H1 (cell line): Measurements from ENCODE around the gene FMO5.

Experiments used
- CHD1 ChIP-seq: IDR thresholded peaks from 2 replicates; pipeline ENCODE4 v1.6.1; 2012; ENCODE audit warnings: low read depth, low read length, improper control_type of control experiment
- CTCF ChIP-seq, 3 experiments: IDR thresholded peaks; 1 replicate in 2 of 3; 2 replicates in 1 of 3; pipeline versions ENCODE4 v1.5.1 to v1.6.1; 2011; ENCODE audit warnings: low read length in 3 of 3, mild to moderate bottlenecking in 3 of 3, inconsistent platforms in 2 of 3, low read depth in 1 of 3, moderate library complexity in 1 of 3; ENCODE audit not compliant: insufficient read depth in 1 of 3; ENCODE audit errors: control extremely low read depth in 1 of 3
- EP300 ChIP-seq, 2 experiments: IDR thresholded peaks; 1 replicate in 1 of 2; 2 replicates in 1 of 2; pipeline ENCODE4 v1.6.1; 2011 to 2012; ENCODE audit warnings: low read depth in 2 of 2, low read length in 2 of 2, mild to moderate bottlenecking in 2 of 2, borderline replicate concordance in 1 of 2, inconsistent platforms in 1 of 2, moderate library complexity in 1 of 2
- GABPA ChIP-seq: IDR thresholded peaks from 2 replicates; pipeline ENCODE4 v1.6.1; 2011; ENCODE audit warnings: mild to moderate bottlenecking, low read length, moderate library complexity, borderline replicate concordance; ENCODE audit not compliant: insufficient read depth
- JUND ChIP-seq: IDR thresholded peaks from 2 replicates; pipeline ENCODE4 v1.6.1; 2011; ENCODE audit warnings: mild to moderate bottlenecking, improper control_type of control experiment, low read length
- POLR2A ChIP-seq, 2 experiments: IDR thresholded peaks; 1 replicate in 1 of 2; 2 replicates in 1 of 2; pipeline ENCODE4 v1.6.1; 2011; ENCODE audit warnings: low read depth in 2 of 2, low read length in 2 of 2, mild to moderate bottlenecking in 2 of 2; ENCODE audit errors: control extremely low read depth in 1 of 2
- ZNF274 ChIP-seq: IDR thresholded peaks from 2 replicates; pipeline ENCODE4 v1.7.0; 2012; ENCODE audit warnings: low read length, borderline replicate concordance; ENCODE audit errors: extremely low read depth

GRCh38 chr1:147211577-147211976 lies 13.6 kb downstream of the FMO5 start:
- TF ChIP-seq POLR2A (IDR thresholded peaks at IDR 0.05; ENCODE audit: control extremely low read depth in 1 of 2, low read depth in 2 of 2, low read length in 2 of 2) (no peak), EP300 (IDR thresholded peaks at IDR 0.05; ENCODE audit: borderline replicate concordance in 1 of 2, low read depth in 2 of 2, low read length in 2 of 2) (no peak), CTCF (IDR thresholded peaks at IDR 0.05; ENCODE audit: control extremely low read depth in 1 of 3, insufficient read depth in 1 of 3, low read depth in 1 of 3, low read length in 3 of 3) (no peak), ZNF274 (no peak), JUND (no peak), GABPA (no peak), CHD1 (no peak)
